Stimulated activated CD4-positive, alpha-beta T cell treated with anti-CD3 and anti-CD28 coated beads, Interleukin-4, amount 100 ng/mL, for 48 hours (primary cell): ENCODE results near the gene IL25.
"Not testable (repeated sequence)": the region's sequence is repeated elsewhere in the genome, so short reads cannot be mapped to it uniquely, and the experiment has no call there.

Source experiments
- DNase-seq, 2 donors: peaks; one replicate each; pipeline ENCODE4 v3.0.0-alpha.2; 2020; ENCODE audit warnings: low read depth in 2 of 2

IL25 gene

GRCh38 chr14:23409475-23409874 lies 36.9 kb downstream of the IL25 start:
- DNase-seq: no peak

GRCh38 chr14:23409966-23410635 lies 37.5 kb downstream of the IL25 start:
- DNase-seq: no peak

GRCh38 chr14:23411563-23412525 lies 39.2 kb downstream of the IL25 start:
- no peak for DNase-seq

- no peak for DNase-seq
These were observed 41.1 kb downstream of the IL25 start for GRCh38 chr14:23413681-23414080.

- no peak for DNase-seq
These were observed 41.6 kb downstream of the IL25 start for GRCh38 chr14:23414254-23414653.

GRCh38 chr14:23414906-23415820 lies 42.6 kb downstream of the IL25 start:
- no peak for DNase-seq

- DNase-seq: no peak
These were observed 43.5 kb downstream of the IL25 start for GRCh38 chr14:23415821-23416778.

GRCh38 chr14:23416801-23417200 lies 44.2 kb downstream of the IL25 start:
- no peak for DNase-seq

- not testable (repeated sequence) for DNase-seq
These were observed 44.7 kb downstream of the IL25 start for GRCh38 chr14:23417269-23417668.

GRCh38 chr14:23418021-23418420 lies 45.4 kb downstream of the IL25 start:
- no peak for DNase-seq

GRCh38 chr14:23419646-23420045 lies 47.0 kb downstream of the IL25 start:
- DNase-seq: not testable (repeated sequence)

GRCh38 chr14:23421594-23421993 lies 49.0 kb downstream of the IL25 start:
- peak in 1 of 2 donors; percentile 2 for DNase-seq

GRCh38 chr14:23423657-23424056 lies 51.0 kb downstream of the IL25 start:
- no peak for DNase-seq

- no peak for DNase-seq
These were observed 52.6 kb downstream of the IL25 start for GRCh38 chr14:23425169-23425568.

- not testable (repeated sequence) for DNase-seq
These were observed 53.2 kb downstream of the IL25 start for GRCh38 chr14:23425798-23426197.
